HG02981 (cell line): ENCODE data around the gene CALB2.
A peak's percentile ranks its signal among the peaks of the same experiment; 100 is the strongest.
"Not testable (repeated sequence)": the region's sequence is repeated elsewhere in the genome, so short reads cannot be mapped to it uniquely, and the experiment has no call there.

Experiments used
- ATAC-seq: cut with Tn5 transposase; IDR thresholded peaks from one replicate; pipeline ENCODE4 v1.9.1; 2021; ENCODE audit warnings: mild to moderate bottlenecking, moderate library complexity; ENCODE audit not compliant: unreplicated experiment

The CALB2 gene

GRCh38 chr16:71358464-71358998, at the start of gene CALB2:
TSS of gene CALB2 (plus strand) at chr16:71358723. CDS start at chr16:71358793, 70 bp downstream.
- ATAC-seq: peak; percentile 90

GRCh38 chr16:71311553-71312158, 46.9 kb upstream of the CALB2 start:
- ATAC-seq: no peak

- ATAC-seq: not testable (repeated sequence)
Observed at GRCh38 chr16:71313591-71313990, 44.9 kb upstream of the CALB2 start.

GRCh38 chr16:71315269-71315668, 43.3 kb upstream of the CALB2 start:
- ATAC-seq: no peak

GRCh38 chr16:71319999-71320398, 38.5 kb upstream of the CALB2 start:
- no peak for ATAC-seq

DNA sequence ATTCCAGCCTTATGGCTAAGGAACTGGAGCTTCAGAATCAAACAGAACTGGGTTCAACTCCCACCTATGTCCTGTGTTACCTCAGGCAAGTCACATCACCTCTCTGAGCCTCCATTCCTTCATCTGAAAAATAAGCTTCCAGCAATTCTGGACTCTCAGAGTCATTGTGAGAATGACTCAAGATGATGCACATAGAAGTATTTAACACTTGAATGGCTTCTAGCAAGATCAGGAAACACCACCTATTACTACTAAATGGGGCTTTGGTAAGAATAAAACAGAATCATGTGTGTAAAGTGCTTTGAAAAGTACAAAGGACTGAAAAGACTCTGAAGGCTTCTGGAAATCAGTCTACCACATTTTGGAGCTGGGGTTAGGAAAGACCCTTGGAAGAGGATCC, 30.8 kb upstream of the CALB2 start:
- ATAC-seq: no peak

DNA sequence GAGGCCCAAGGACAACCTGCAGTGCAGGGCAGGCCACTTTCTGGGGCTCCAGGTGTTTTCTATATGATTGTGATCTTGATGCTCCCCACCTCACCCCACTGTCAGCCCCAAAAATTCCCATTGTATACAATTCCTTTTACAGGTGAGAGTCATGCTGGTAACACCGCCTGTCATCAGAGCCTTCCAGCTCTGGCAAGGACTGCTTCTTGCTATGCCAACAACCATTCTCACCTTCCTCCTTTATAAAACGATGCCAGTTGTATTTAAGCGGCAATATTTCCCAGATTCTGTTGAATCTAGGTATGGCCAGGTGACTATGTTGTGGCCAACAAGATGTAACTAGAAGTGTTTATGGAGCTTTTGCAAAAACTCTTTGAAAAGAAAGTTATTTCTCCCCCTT, 30.4 kb upstream of the CALB2 start:
- ATAC-seq: no peak

GRCh38 chr16:71337631-71338030, 20.9 kb upstream of the CALB2 start:
- ATAC-seq: no peak

DNA sequence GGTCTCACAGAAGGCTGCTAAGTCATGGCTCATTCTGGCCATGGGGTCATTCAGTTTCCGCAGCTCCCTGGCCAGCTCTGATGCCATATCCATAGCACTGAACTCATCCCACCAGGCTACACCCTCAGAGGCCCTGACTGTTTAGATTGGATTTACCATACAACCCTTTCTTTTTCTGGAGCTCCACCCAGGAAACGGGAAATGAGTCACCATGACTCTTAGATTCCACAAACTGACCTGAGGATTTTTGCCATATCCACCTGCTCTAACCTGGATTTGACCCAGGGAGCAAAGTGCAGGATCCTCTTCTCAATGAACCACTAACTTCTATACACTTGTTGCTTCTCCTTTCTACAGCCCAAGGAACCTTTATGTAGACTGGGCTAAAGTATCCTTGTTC, 20.3 kb upstream of the CALB2 start:
- no peak for ATAC-seq

GRCh38 chr16:71338632-71339031, 19.9 kb upstream of the CALB2 start:
- ATAC-seq: no peak

DNA sequence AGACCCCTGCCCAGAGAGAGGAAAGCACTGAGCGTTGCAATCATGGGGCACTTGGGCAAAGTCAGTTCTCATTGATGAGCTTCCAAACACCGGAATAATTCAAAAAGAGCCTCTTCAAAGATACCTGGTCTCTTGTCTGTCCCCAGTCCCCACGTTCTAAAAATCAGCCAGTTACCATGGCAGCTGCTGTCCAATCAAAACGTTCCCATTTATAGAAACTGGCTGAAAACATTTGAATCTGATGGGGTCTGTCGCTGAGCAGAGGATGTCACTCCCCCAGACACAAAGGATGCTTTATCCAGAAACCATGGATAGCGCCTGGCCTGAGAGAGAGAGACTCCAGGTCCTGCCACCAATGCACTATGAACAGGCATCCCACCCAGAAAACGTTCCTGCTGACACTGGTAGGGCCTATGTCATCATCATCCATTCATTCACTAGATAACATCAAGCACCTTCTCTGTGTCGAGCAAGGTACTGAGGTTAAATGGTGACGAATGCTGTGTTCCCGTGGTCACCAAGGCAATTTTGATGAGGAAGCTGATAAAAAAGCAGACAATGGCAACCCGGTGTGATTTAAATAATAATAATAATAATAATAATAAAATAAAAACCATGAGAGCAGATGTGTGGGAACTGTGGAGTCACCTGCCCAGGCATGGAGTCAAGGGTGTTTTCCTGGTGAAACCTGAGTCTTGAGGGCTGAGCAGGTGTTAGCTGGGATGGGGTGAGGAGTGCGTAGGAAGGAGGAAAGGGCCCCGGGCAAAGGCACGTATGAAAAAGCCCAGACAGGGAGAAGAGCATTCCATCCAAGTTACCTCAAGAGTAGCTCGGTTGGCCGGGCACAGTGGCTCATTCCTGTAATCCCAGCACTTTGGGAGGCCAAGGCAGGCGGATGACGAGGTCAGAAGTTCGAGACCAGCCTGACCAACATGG, 19.0 kb upstream of the CALB2 start:
- no peak for ATAC-seq

GRCh38 chr16:71340406-71340805, 18.1 kb upstream of the CALB2 start:
- no peak for ATAC-seq

- no peak for ATAC-seq
Observed at GRCh38 chr16:71341881-71342280, 16.6 kb upstream of the CALB2 start.

DNA sequence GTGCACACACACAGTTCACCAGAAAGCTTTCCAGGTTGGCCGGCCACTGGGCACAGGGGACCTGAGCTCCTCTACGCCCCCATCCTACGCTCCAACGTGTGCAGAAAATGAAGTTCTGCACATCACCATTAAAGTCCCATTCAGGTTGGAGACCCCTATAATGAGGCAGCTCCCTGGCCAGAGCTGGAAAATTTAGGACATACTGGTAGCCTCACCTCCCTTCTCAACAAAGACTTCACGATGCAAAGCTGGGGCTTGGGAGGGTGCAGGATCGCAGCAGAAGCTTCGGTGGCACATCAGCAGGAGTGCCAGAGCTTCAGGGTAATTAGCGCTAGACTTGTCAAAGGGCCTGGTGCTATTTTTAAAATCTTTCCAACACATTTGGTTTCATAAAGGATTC, 15.4 kb upstream of the CALB2 start:
- ATAC-seq: no peak

DNA sequence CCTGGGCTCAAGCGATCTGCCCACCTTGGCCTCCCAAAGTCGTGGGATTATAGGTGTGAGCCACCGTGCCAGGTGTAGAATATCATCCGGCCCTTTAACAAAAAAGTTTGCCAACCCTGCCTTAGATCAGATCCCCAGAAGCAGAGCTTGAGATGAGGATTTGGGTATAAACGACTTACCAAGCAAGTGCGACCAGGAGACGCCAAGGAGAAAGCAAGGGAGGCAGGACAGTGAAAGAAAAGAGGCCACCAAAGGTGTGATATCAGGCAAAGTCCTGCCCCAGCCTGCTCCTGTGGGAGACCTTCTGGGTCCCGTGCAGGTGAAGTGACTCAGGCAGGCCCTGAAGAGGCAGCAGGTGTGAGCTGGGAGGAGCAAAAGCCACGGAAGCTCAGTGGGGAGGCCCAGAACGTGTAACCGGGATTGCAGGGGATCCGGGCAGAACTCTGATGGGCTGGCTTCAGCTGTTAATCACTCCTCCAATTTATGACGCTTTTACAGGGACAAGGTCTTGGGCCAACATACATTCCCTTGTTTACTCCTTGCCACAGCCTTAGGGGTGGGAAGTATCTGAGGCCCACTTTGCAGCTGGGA, 14.1 kb upstream of the CALB2 start:
- no peak for ATAC-seq

GRCh38 chr16:71345031-71345430, 13.5 kb upstream of the CALB2 start:
- ATAC-seq: no peak

- ATAC-seq: no peak
Observed at GRCh38 chr16:71347146-71347545, 11.4 kb upstream of the CALB2 start.

DNA sequence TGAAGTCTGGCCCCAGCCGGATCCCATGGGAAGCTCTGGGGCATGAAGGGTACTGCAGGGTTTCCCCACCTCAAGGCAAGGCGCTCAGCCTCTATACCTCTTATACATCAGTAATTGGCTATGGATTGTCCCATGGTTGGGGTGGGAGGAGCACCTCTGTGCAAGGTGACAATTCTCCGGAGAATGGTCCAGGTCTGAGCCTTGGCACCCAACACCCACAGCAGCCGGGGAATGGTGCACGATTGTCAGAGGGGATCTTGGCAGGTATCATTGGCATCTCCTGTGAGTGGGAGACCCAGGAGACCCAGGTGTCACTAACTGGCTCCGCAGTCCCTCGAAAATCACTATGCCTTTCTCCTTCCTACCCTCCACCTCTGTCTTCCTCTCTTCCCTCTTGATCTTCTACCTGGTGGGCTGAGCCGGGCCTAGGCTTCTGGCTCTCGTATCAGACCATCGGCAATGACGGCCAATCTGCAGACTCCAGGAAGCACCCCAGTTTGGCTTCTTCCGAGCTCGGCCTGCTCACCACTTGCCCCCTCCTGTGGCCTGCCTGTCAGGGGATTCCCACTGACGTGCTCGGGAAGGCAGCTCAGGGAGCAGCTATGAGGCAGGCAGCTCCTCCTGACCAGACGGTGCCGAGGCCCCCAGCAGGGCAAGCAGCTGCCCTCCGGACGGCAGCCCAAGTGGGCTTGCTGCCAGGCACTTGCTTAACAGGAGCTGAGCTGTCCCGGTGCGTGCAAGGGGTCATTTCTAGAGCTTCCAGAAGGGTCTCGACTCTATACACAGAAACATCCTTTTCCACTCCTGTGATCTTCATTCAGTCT, 10.0 kb upstream of the CALB2 start:
- ATAC-seq: no peak

DNA sequence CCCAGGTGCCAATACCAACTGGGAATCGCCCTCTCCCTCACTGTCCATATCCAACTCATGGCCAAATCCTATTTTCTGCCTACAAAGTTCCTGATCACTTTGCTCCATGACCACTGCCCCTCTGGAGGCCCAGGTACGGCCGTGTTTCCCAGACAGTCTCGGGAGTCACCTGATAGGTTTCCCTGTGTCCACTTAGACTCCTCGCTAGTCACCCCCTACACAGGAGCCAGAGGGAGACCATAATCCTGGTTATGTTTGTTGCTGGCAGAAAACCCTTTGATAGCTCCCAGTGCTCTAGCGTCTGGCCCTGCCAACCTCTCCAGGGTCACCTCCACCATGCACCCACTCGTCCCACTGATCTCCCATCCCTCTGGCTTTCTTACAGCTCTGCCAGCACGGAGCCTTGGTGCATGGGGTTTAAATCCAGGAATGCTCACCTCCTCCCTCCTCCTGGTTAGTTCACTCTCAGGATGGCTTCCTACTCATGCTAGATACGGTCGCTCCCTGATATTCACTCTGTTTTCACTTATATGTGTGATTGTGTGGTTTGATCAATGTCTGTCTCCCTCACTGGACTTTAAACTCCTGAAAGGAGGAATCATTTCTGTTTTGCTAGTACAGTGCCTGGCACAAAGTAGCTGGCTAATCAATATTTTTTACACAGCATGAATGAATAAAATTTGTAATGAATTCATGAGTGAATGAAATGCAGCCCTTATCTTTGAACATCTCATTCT, 7.5 kb upstream of the CALB2 start:
- no peak for ATAC-seq

- no peak for ATAC-seq
Observed at GRCh38 chr16:71351558-71351901, 7.0 kb upstream of the CALB2 start.
